ENCODE results near the gene LINS1.

DNA sequence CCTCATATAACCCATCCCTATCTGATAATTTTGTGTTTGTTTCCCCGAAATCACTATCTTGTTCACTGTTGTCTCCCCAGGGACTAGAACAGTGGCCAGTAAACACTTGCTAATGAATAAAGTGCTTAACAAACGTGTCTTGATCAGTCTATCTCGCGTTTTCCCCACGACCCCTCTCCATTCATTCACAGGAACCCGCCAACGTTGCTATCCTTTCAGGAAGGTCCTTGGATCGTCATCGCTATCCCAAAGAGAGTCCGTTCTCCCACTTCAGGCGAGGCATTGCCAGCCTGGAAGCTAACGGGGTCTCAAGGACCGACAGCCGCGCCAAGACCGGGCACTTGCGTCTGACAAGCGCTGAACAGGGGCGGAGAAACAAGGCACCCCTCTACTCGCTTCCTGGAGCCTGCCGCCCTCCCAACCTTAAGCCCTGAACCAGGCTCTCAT, 344 bp downstream of the LINS1 start:
- TF ChIP-seq, protein P1, sequence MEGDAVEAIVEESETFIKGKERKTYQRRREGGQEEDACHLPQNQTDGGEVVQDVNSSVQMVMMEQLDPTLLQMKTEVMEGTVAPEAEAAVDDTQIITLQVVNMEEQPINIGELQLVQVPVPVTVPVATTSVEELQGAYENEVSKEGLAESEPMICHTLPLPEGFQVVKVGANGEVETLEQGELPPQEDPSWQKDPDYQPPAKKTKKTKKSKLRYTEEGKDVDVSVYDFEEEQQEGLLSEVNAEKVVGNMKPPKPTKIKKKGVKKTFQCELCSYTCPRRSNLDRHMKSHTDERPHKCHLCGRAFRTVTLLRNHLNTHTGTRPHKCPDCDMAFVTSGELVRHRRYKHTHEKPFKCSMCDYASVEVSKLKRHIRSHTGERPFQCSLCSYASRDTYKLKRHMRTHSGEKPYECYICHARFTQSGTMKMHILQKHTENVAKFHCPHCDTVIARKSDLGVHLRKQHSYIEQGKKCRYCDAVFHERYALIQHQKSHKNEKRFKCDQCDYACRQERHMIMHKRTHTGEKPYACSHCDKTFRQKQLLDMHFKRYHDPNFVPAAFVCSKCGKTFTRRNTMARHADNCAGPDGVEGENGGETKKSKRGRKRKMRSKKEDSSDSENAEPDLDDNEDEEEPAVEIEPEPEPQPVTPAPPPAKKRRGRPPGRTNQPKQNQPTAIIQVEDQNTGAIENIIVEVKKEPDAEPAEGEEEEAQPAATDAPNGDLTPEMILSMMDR (IDR thresholded peaks at IDR 0.05), result no peak
- TF ChIP-seq POLR2A (IDR thresholded peaks at IDR 0.05) (no peak), EP300 (IDR thresholded peaks at IDR 0.05) (no peak)
